SK-N-SH (cell line): ENCODE measurements around the gene ZGLP1. TPM values are rescaled to one million over a fixed set of nuclear protein-coding genes. Genes with fewer than 3 reads are reported as not detected.
A peak's percentile ranks its signal among the peaks of the same experiment; 100 is the strongest.

Source experiments
- CTCF ChIA-PET: fragments of 300-600, 350-600 bp; formaldehyde crosslinking; extraction: SDS; loops from one replicate; lab custom pipeline; 2021; lab: Yijun Ruan, JAX
- POLR2A ChIA-PET: fragments of 350-600 bp; sonication (Branson Sonifier 250); formaldehyde crosslinking; extraction: SDS; loops from one replicate; lab custom pipeline; 2020; ENCODE audit warnings: antibody characterized with exemption, inconsistent platforms; lab: Yijun Ruan, JAX
- DNase-seq: peaks from one replicate; pipeline ENCODE4 v3.0.0; 2012
- H2AFZ ChIP-seq: fragments of 200-600 bp; sonication (generic); 2 replicates; pipeline ENCODE4 v1.8.1; 2016; ENCODE audit warnings: antibody characterized with exemption, mild to moderate bottlenecking, low read depth
- H3F3A ChIP-seq: fragments of 200-600 bp; sonication (generic); replicated peaks from 2 replicates; pipeline ENCODE3; 2016; ENCODE audit warnings: antibody characterized with exemption, mild to moderate bottlenecking; ENCODE audit not compliant: insufficient read depth
- H3K27ac ChIP-seq, 2 experiments: fragments of 200-500 bp in 1 of 2; fragments of 200-600 bp in 1 of 2; sonication (Bioruptor generic) in 1 of 2; sonication (generic), shearing (Covaris generic) in 1 of 2; 2 replicates each; pipeline versions ENCODE4 v1.5.1 to v1.6.1; 2014 to 2016; ENCODE audit warnings: low read depth in 2 of 2, inconsistent platforms in 1 of 2, low read length in 1 of 2, mild to moderate bottlenecking in 1 of 2, mixed read lengths in 1 of 2
- H3K27me3 ChIP-seq: fragments of 200-600 bp; sonication (generic), shearing (Covaris generic); 2 replicates; pipeline ENCODE4 v1.6.1; 2016; ENCODE audit warnings: mixed run types; ENCODE audit not compliant: insufficient read depth
- H3K36me3 ChIP-seq, 2 experiments: fragments of 200-500 bp in 1 of 2; fragments of 200-600 bp in 1 of 2; sonication (Bioruptor generic) in 1 of 2; sonication (generic) in 1 of 2; replicated peaks in 1 of 2; 2 replicates each; pipeline versions ENCODE3 to v1.5.1; 2014 to 2016; ENCODE audit warnings: low read length in 1 of 2, mild to moderate bottlenecking in 1 of 2; ENCODE audit not compliant: insufficient read depth in 2 of 2, control insufficient read depth in 1 of 2
- H3K4me1 ChIP-seq, 2 experiments: fragments of 200-500 bp in 1 of 2; fragments of 200-600 bp in 1 of 2; sonication (Bioruptor generic) in 1 of 2; sonication (generic), shearing (Covaris generic) in 1 of 2; 2 replicates each; pipeline versions ENCODE4 v1.5.1 to v1.6.1; 2014 to 2016; ENCODE audit warnings: low read depth in 1 of 2, low read length in 1 of 2, mixed run types in 1 of 2; ENCODE audit not compliant: insufficient read depth in 2 of 2, control insufficient read depth in 1 of 2
- H3K4me2 ChIP-seq: fragments of 200-600 bp; sonication (generic), shearing (Covaris generic); 2 replicates; pipeline ENCODE4 v1.6.1; 2017; ENCODE audit warnings: mixed run types
- H3K4me3 ChIP-seq, 2 experiments: fragments of 200-500 bp in 1 of 2; fragments of 200-600 bp in 1 of 2; sonication (Bioruptor generic) in 1 of 2; sonication (generic), shearing (Covaris generic) in 1 of 2; 2 replicates each; pipeline versions ENCODE4 v1.5.1 to v1.8.1; 2014 to 2016; ENCODE audit warnings: low read depth in 2 of 2, inconsistent platforms in 1 of 2, low read length in 1 of 2, mild to moderate bottlenecking in 1 of 2, mixed read lengths in 1 of 2, moderate library complexity in 1 of 2
- H3K79me2 ChIP-seq: fragments of 200-600 bp; sonication (generic); 2 replicates; pipeline ENCODE4 v1.8.1; 2017; ENCODE audit warnings: mild to moderate bottlenecking; ENCODE audit not compliant: insufficient read depth
- H3K9ac ChIP-seq: fragments of 200-600 bp; sonication (generic); 2 replicates; pipeline ENCODE4 v1.6.1; 2017; ENCODE audit warnings: mixed run types
- H3K9me2 ChIP-seq: fragments of 200-600 bp; sonication (generic); 2 replicates; pipeline ENCODE4 v1.6.1; 2017; ENCODE audit warnings: mixed run types
- H3K9me3 ChIP-seq: fragments of 200-600 bp; sonication (generic); 2 replicates; pipeline ENCODE4 v1.6.1; 2017; ENCODE audit warnings: mixed run types, mild to moderate bottlenecking, moderate library complexity
- H4K20me1 ChIP-seq: fragments of 200-600 bp; sonication (generic); 2 replicates; pipeline ENCODE4 v1.6.1; 2017; ENCODE audit warnings: mild to moderate bottlenecking, mixed run types; ENCODE audit not compliant: insufficient read depth
- ELF1 ChIP-seq: IDR thresholded peaks from 2 replicates; pipeline ENCODE4 v1.4.0; 2012
- FOXJ3 ChIP-seq: sonication (generic); formaldehyde crosslinking; IDR thresholded peaks from 2 replicates; pipeline ENCODE4 v1.5.1; 2020; ENCODE audit warnings: mild to moderate bottlenecking, missing genetic modification reagents
- FOXM1 ChIP-seq: IDR thresholded peaks from 2 replicates; pipeline ENCODE4 v1.4.0; 2012; ENCODE audit warnings: low read depth, mild to moderate bottlenecking
- JUND ChIP-seq: IDR thresholded peaks from 2 replicates; pipeline ENCODE4 v1.4.0; 2012
- MAX ChIP-seq: IDR thresholded peaks from 2 replicates; pipeline ENCODE4 v1.4.0; 2012; ENCODE audit warnings: low read depth
- NFIC ChIP-seq: IDR thresholded peaks from 2 replicates; pipeline ENCODE4 v1.4.0; 2012; ENCODE audit warnings: borderline replicate concordance
- NRF1 ChIP-seq: IDR thresholded peaks from 2 replicates; pipeline ENCODE4 v1.6.1; 2012; ENCODE audit warnings: low read depth, mild to moderate bottlenecking, low read length
- RAD21 ChIP-seq: IDR thresholded peaks from 2 replicates; pipeline ENCODE4 v1.6.1; 2012; ENCODE audit warnings: mild to moderate bottlenecking, low read length
- RCOR1 ChIP-seq: fragments of 150-350 bp; IDR thresholded peaks from 2 replicates; pipeline ENCODE4 v1.6.1; 2017; ENCODE audit warnings: antibody characterized with exemption, low read length
- RFX5 ChIP-seq: IDR thresholded peaks from 2 replicates; pipeline ENCODE4 v1.6.1; 2012; ENCODE audit warnings: mild to moderate bottlenecking, improper control_type of control experiment, low read length
- RXRA ChIP-seq: IDR thresholded peaks from 2 replicates; pipeline ENCODE4 v1.4.0; 2012; ENCODE audit warnings: low read depth, mild to moderate bottlenecking, borderline replicate concordance
- SIN3A ChIP-seq: IDR thresholded peaks from 2 replicates; pipeline ENCODE4 v1.6.1; 2012; ENCODE audit warnings: low read depth, mild to moderate bottlenecking, low read length, moderate library complexity, borderline replicate concordance
- SMC3 ChIP-seq: IDR thresholded peaks from 2 replicates; pipeline ENCODE4 v1.6.1; 2012; ENCODE audit warnings: low read depth, low read length, improper control_type of control experiment
- TEAD4 ChIP-seq: IDR thresholded peaks from 2 replicates; pipeline ENCODE4 v1.4.0; 2012; ENCODE audit warnings: mild to moderate bottlenecking, borderline replicate concordance; ENCODE audit not compliant: insufficient read depth
- YY1 ChIP-seq: IDR thresholded peaks from 2 replicates; pipeline ENCODE4 v1.4.0; 2012; ENCODE audit warnings: low read depth, mild to moderate bottlenecking
- ZBTB33 ChIP-seq: IDR thresholded peaks from 2 replicates; pipeline ENCODE4 v1.4.0; 2012; ENCODE audit warnings: low read depth, borderline replicate concordance
- WGBS: methylation state at CpG from one replicate; pipeline ENCODE4 v1.1.6; 2017; ENCODE audit warnings: low lambda C conversion rate; 5-methylcytosine and 5-hydroxymethylcytosine counted together
- polyA plus RNA-seq, 3 experiments: library from polyadenylated mRNA; depleted of rRNA; stranded (reverse); fragments of >200 nt; gene quantifications; 2 replicates each; pipeline ENCODE4 v1.2.3, GENCODE V29; 2012
- TF ChIP-seq, protein P1 (sequence below): fragments of 200-600 bp; sonication (generic); IDR thresholded peaks from 2 replicates; pipeline ENCODE4 v1.6.1; 2017; ENCODE audit warnings: antibody characterized with exemption, mild to moderate bottlenecking, moderate library complexity

Gene ZGLP1
- polyA plus RNA-seq, 1 of the 3 experiments (the other 2 are of a cell fraction) = 1.8 TPM

GRCh38 chr19:10269333-10270179, 40.1 kb downstream of the ZGLP1 start:
- peaks cover 0 to 4% of the 10 kb centered on the region in 2 experiments; a peak in 2 of 4 replicates for H3K4me1 ChIP-seq
- H3K9me3 ChIP-seq = no peaks in the 10 kb centered on the region
- peak overlapping the region; percentile 23 to 24; a peak in 3 of 4 replicates for H3K4me3 ChIP-seq
- no peaks in the 10 kb centered on the region for H3K79me2 ChIP-seq
- no peak overlapping the region for H3K9ac ChIP-seq
- H3K9me2 ChIP-seq = no peaks in the 10 kb centered on the region
- POLR2A ChIA-PET = interaction anchor here (1.3 to 1.4 kb wide), 2 partner anchors 11 to 119 kb away, joined by 4 to 10 read pairs; no protein-coding TSS in a partner anchor
- DNase-seq = peak; percentile 91
- H4K20me1 ChIP-seq = no peaks in the 10 kb centered on the region
- no peak overlapping the region for H3K27ac ChIP-seq
- H3K27me3 ChIP-seq = no peaks in the 10 kb centered on the region
- TF ChIP-seq, protein P1, sequence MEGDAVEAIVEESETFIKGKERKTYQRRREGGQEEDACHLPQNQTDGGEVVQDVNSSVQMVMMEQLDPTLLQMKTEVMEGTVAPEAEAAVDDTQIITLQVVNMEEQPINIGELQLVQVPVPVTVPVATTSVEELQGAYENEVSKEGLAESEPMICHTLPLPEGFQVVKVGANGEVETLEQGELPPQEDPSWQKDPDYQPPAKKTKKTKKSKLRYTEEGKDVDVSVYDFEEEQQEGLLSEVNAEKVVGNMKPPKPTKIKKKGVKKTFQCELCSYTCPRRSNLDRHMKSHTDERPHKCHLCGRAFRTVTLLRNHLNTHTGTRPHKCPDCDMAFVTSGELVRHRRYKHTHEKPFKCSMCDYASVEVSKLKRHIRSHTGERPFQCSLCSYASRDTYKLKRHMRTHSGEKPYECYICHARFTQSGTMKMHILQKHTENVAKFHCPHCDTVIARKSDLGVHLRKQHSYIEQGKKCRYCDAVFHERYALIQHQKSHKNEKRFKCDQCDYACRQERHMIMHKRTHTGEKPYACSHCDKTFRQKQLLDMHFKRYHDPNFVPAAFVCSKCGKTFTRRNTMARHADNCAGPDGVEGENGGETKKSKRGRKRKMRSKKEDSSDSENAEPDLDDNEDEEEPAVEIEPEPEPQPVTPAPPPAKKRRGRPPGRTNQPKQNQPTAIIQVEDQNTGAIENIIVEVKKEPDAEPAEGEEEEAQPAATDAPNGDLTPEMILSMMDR = peak; percentile 93
- TF ChIP-seq FOXM1 (no peak), RFX5 (no peak), NRF1 (no peak), SMC3 (peak; percentile 90), ZBTB33 (no peak), RAD21 (peak; percentile 93), JUND (no peak), RCOR1 (no peak), FOXJ3 (CRISPR knock-in tag) (no peak), YY1 (no peak), MAX (no peak), ELF1 (no peak), SIN3A (no peak), NFIC (no peak), TEAD4 (no peak), RXRA (no peak)
- H3F3A ChIP-seq = peaks cover 2% of the 10 kb centered on the region
- CTCF ChIA-PET = interaction anchor here (0.6 to 17.2 kb wide), 26 partner anchors 11 to 183 kb away, joined by 3 to 596 read pairs (median 4); partner anchors contain the start of genes CDC37, FDX2, ICAM4 and ICAM5
- 12% methylated on average over 27 of the region's 59 CpGs for WGBS
- no peaks in the 10 kb centered on the region for H3K36me3 ChIP-seq
- peak overlapping the region; percentile 59 for H3K4me2 ChIP-seq
- H2AFZ ChIP-seq = peak overlapping the region; percentile 72; the same call in 1 of the 2 replicates
